Kidney epithelial cell (primary cell): ENCODE results near the gene CLIP2. TPM values are rescaled to one million over a fixed set of nuclear protein-coding genes. Genes with fewer than 3 reads are reported as not detected.
"Not testable (repeated sequence)": the region's sequence is repeated elsewhere in the genome, so short reads cannot be mapped to it uniquely, and the experiment has no call there.

Experiments
- DNase-seq: peaks from one replicate; pipeline ENCODE4 v3.0.0-alpha.2; 2010; ENCODE audit warnings: low read depth
- H3K27me3 ChIP-seq: 2 replicates; pipeline ENCODE4 v1.6.0; 2011; ENCODE audit warnings: low read length; ENCODE audit not compliant: control insufficient read depth, insufficient read depth
- H3K36me3 ChIP-seq: 2 replicates; pipeline ENCODE4 v1.5.1; 2011; ENCODE audit warnings: low read length; ENCODE audit not compliant: control insufficient read depth, insufficient read depth
- H3K4me3 ChIP-seq: 2 replicates; pipeline ENCODE4 v1.5.1; 2011; ENCODE audit warnings: low read depth, mild to moderate bottlenecking, control low read depth, low read length
- CTCF ChIP-seq: IDR thresholded peaks from 2 replicates; pipeline ENCODE4 v1.5.1; 2011; ENCODE audit warnings: mild to moderate bottlenecking, moderate library complexity, low read length, control low read depth, inconsistent platforms; ENCODE audit not compliant: insufficient read depth, poor library complexity, severe bottlenecking
- total RNA-seq: library from RNA; depleted of rRNA; stranded (reverse); fragments of >200 nt; gene quantifications from 2 replicates; pipeline ENCODE4 v1.2.3, GENCODE V29; 2015

The CLIP2 gene
- total RNA-seq, 1 donor from 2014 or later, result 46.3 TPM

GRCh38 chr7:74394601-74395000 lies 105.4 kb downstream of the CLIP2 start:
- DNase-seq, H3K27me3 ChIP-seq, H3K4me3 ChIP-seq, H3K36me3 ChIP-seq: not testable (repeated sequence)
- peak; percentile 33 for TF ChIP-seq CTCF

GRCh38 chr7:74395745-74396311 lies 106.6 kb downstream of the CLIP2 start:
- Histone ChIP-seq H3K36me3 (peaks cover 1% of the 10 kb centered on the region), H3K4me3 (no peak overlapping the region), H3K27me3 (no peaks in the 10 kb centered on the region)
- DNase-seq, result no peak
- TF ChIP-seq CTCF, result no peak

- Histone ChIP-seq H3K4me3 (no peak overlapping the region), H3K27me3 (no peaks in the 10 kb centered on the region), H3K36me3 (peaks cover 1% of the 10 kb centered on the region)
- no peak for DNase-seq
- no peak for TF ChIP-seq CTCF
Observed at GRCh38 chr7:74396993-74397392, 107.8 kb downstream of the CLIP2 start.

GRCh38 chr7:74398426-74398825 lies 109.2 kb downstream of the CLIP2 start:
- TF ChIP-seq CTCF, result no peak
- no peaks in the 10 kb centered on the region for H3K27me3 ChIP-seq
- DNase-seq, result no peak
- peaks cover 1% of the 10 kb centered on the region for H3K36me3 ChIP-seq
- no peak overlapping the region for H3K4me3 ChIP-seq

- TF ChIP-seq CTCF, result no peak
- Histone ChIP-seq H3K36me3 (peaks cover 1% of the 10 kb centered on the region), H3K4me3 (no peak overlapping the region), H3K27me3 (no peaks in the 10 kb centered on the region)
- DNase-seq, result no peak
Observed at GRCh38 chr7:74399006-74399405, 109.8 kb downstream of the CLIP2 start.
